ENCODE measurements around the gene NPIPB5.
"Not testable (repeated sequence)": the region's sequence is repeated elsewhere in the genome, so short reads cannot be mapped to it uniquely, and the experiment has no call there.

Gene NPIPB5

GRCh38 chr16:22510591-22510990 is at the start of gene NPIPB5:
TSS of gene NPIPB5 (plus strand) at chr16:22510891. CDS start at chr16:22513802, 2,911 bp downstream.
- not testable (repeated sequence) for H3K27ac Mint-ChIP-seq, H3K36me3 Mint-ChIP-seq, H3K4me3 Mint-ChIP-seq, H3K4me1 Mint-ChIP-seq, H3K27me3 Mint-ChIP-seq, H3K9me3 Mint-ChIP-seq

GRCh38 chr16:22468846-22469245 is 41.8 kb upstream of the NPIPB5 start:
- H3K4me1 Mint-ChIP-seq, H3K27ac Mint-ChIP-seq, H3K27me3 Mint-ChIP-seq, H3K36me3 Mint-ChIP-seq, H3K9me3 Mint-ChIP-seq, H3K4me3 Mint-ChIP-seq: not testable (repeated sequence)

- not testable (repeated sequence) for H3K4me1 Mint-ChIP-seq, H3K4me3 Mint-ChIP-seq, H3K27me3 Mint-ChIP-seq, H3K36me3 Mint-ChIP-seq, H3K27ac Mint-ChIP-seq, H3K9me3 Mint-ChIP-seq
Measured at GRCh38 chr16:22537996-22538395, 27.3 kb downstream of the NPIPB5 start.

- not testable (repeated sequence) for H3K27me3 Mint-ChIP-seq, H3K4me3 Mint-ChIP-seq, H3K4me1 Mint-ChIP-seq, H3K27ac Mint-ChIP-seq, H3K9me3 Mint-ChIP-seq, H3K36me3 Mint-ChIP-seq
Measured at GRCh38 chr16:22544809-22545208, 34.1 kb downstream of the NPIPB5 start.

GRCh38 chr16:22546630-22547029 is 35.9 kb downstream of the NPIPB5 start:
- not testable (repeated sequence) for H3K4me3 Mint-ChIP-seq, H3K4me1 Mint-ChIP-seq, H3K27ac Mint-ChIP-seq, H3K27me3 Mint-ChIP-seq, H3K36me3 Mint-ChIP-seq, H3K9me3 Mint-ChIP-seq

GRCh38 chr16:22547170-22547765 is 36.6 kb downstream of the NPIPB5 start:
- not testable (repeated sequence) for H3K27me3 Mint-ChIP-seq, H3K9me3 Mint-ChIP-seq, H3K36me3 Mint-ChIP-seq, H3K4me1 Mint-ChIP-seq, H3K4me3 Mint-ChIP-seq, H3K27ac Mint-ChIP-seq

- H3K27ac Mint-ChIP-seq, H3K4me1 Mint-ChIP-seq, H3K9me3 Mint-ChIP-seq, H3K36me3 Mint-ChIP-seq, H3K27me3 Mint-ChIP-seq, H3K4me3 Mint-ChIP-seq: not testable (repeated sequence)
Measured at GRCh38 chr16:22549853-22550252, 39.2 kb downstream of the NPIPB5 start.

- H3K27me3 Mint-ChIP-seq, result not testable (repeated sequence)
Measured at GRCh38 chr16:22551143-22551542, 40.5 kb downstream of the NPIPB5 start.

GRCh38 chr16:22551651-22552050 is 41.0 kb downstream of the NPIPB5 start:
- H3K9me3 Mint-ChIP-seq, H3K4me1 Mint-ChIP-seq, H3K36me3 Mint-ChIP-seq, H3K27me3 Mint-ChIP-seq, H3K4me3 Mint-ChIP-seq, H3K27ac Mint-ChIP-seq: not testable (repeated sequence)

More at GRCh38 chr16:22551143-22551542, 40.5 kb downstream of the NPIPB5 start:
- H3K4me1 Mint-ChIP-seq, H3K9me3 Mint-ChIP-seq, H3K4me3 Mint-ChIP-seq, H3K27ac Mint-ChIP-seq, H3K36me3 Mint-ChIP-seq: not testable (repeated sequence)

- not testable (repeated sequence) for H3K36me3 Mint-ChIP-seq, H3K4me1 Mint-ChIP-seq, H3K4me3 Mint-ChIP-seq, H3K9me3 Mint-ChIP-seq, H3K27ac Mint-ChIP-seq, H3K27me3 Mint-ChIP-seq
Measured at GRCh38 chr16:22556759-22557158, 46.1 kb downstream of the NPIPB5 start.

Measured in activated naive CD4-positive, alpha-beta T cell treated with anti-CD3 and anti-CD28 coated beads, Interleukin-2, amount 50 U/mL, for 24 hours (primary cell).